Activated CD8-positive, alpha-beta memory T cell treated with anti-CD3 and anti-CD28 coated beads for 36 hours (primary cell): ENCODE data around the gene SOX15. TPM values are rescaled to one million over a fixed set of nuclear protein-coding genes. Genes with fewer than 3 reads are reported as not detected.
"Not testable (repeated sequence)": the region's sequence is repeated elsewhere in the genome, so short reads cannot be mapped to it uniquely, and the experiment has no call there.

ENCODE experiments used
- CTCF ChIA-PET: fragments of 350-600 bp; sonication (Branson Sonifier 250); formaldehyde crosslinking; loops from one replicate; lab custom pipeline; 2021; ENCODE audit warnings: antibody characterized with exemption; lab: Charles Lee
- POLR2A ChIA-PET: fragments of 350-600 bp; sonication (Branson Sonifier 250); formaldehyde crosslinking; loops from one replicate; lab custom pipeline; 2021; ENCODE audit warnings: antibody characterized with exemption; lab: Charles Lee
- total RNA-seq, 2 experiments: library from RNA; stranded (reverse); gene quantifications; one replicate each; pipeline ENCODE4 v1.2.3, GENCODE V29; 2021

Gene SOX15
- total RNA-seq, 2 experiments from 2014 or later, result 0.13 to 0.25 TPM

- POLR2A ChIA-PET, result interaction anchor here (0.6 to 2.8 kb wide), 5 partner anchors 13 to 442 kb away, joined by 3 to 21 read pairs (median 4); partner anchors contain the start of genes SAT2, TP53 and WRAP53
- CTCF ChIA-PET, result interaction anchor here (0.6 to 1.6 kb wide), 7 partner anchors 11 to 73 kb away, joined by 3 to 11 read pairs (median 3); partner anchors contain the start of genes SAT2, TNFSF13 and TP53
Observed at GRCh38 chr17:7614425-7615264, 24.8 kb upstream of the SOX15 start, which contains the start of gene FXR2. TSS of gene FXR2 (minus strand) at chr17:7614897. CDS start at chr17:7614532, 365 bp downstream.

DNA sequence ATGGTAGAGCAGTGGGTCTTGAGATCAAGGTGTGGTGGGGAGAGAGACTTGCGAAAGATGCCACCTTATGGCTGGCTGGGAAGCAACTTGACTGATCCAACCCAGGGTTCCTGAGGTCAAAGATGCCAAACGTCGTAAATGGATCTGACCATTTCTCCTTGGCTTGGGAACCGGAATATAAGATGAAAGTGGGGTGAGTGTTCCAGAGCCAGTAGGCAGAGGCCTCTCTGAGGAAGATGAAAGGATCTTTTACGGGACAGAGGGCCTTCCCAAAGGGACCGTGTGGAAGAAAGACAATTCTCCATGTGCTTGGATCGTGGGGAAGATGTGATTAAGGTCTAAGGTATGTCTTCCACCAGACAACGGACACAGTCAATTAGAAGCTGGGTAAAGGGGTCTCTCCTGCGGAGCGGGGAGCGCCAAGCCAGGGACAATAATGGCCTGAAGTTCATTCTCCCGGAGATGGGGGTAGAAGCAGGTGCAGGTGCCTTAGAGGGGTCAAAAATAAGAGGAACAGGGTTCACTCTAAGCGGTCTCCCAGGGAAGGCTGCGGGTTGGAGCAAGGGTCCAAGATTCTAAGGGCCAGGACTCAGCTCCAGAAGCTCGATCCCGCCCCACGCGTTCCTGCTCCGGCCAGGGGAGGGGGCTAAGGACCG, 24.0 kb upstream of the SOX15 start:
- ChIA-PET CTCF (interaction anchor here (1.2 to 1.6 kb wide), 4 partner anchors 13 to 74 kb away, joined by 3 to 11 read pairs (median 4); partner anchors contain the start of genes SAT2, TNFSF13 and TP53), POLR2A (interaction anchor here (0.8 to 2.8 kb wide), 3 partner anchors 40 to 73 kb away, joined by 3 to 21 read pairs (median 4); partner anchors contain the start of genes TP53 and WRAP53)

DNA sequence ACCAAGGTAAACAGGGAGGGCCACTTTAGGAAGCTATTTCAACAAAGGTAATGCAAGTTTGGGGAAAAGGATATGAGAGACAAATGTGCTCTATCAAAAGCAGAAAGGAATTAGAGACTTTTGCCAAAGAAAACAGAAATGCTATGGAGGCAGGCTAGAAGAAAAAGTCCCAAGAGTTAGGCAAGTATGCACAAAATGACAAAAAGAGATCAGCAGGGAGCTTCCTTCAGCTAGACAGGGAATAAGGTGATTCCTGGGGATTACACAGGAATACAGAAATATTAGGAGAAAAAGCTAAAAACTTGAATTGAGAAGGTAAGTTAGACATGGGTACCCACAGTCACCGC, 22.4 kb upstream of the SOX15 start:
- POLR2A ChIA-PET, result interaction anchor here (0.7 to 1.0 kb wide), 2 partner anchors 38 kb away, joined by 3 read pairs; no protein-coding TSS in a partner anchor
- CTCF ChIA-PET, result interaction anchor here (0.6 kb wide), 1 partner anchor 166 kb away, joined by 3 read pairs; no protein-coding TSS in a partner anchor

DNA sequence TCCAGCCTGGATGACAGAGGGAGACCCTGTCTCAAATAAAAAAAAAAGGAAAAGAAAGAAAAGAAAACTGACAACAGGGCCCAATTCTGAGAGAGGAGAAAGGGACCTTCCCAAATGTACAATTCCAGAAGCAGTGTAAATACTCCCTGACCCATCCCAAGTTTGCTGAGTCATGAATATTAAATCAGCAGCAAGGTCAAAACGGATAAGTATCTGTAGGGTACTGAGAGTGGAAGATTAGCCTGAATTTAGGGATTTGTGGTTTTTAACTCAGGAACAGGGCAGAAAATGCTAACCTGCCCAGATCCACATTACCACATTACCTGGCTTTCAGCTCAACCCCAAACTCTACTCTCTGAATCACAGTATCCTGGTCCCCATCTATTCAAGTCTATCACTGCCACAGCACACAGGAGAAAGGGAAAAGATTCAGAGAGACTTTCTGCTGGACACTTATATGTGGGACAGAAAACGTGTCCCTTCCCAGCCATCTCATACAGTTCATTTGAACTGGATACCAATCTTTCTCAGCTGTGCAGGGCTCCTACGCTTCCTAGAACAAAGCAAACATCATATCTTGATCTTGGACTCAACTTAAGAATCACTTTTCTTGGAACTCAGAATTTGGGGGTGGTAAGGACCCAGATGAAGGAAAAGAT, 21.9 kb upstream of the SOX15 start:
- CTCF ChIA-PET, result interaction anchor here (0.6 kb wide), 2 partner anchors 51 to 165 kb away, joined by 3 read pairs; partner anchors contain the start of gene SENP3
- POLR2A ChIA-PET, result interaction anchor here (0.7 to 1.0 kb wide), 2 partner anchors 37 to 38 kb away, joined by 3 read pairs; no protein-coding TSS in a partner anchor

DNA sequence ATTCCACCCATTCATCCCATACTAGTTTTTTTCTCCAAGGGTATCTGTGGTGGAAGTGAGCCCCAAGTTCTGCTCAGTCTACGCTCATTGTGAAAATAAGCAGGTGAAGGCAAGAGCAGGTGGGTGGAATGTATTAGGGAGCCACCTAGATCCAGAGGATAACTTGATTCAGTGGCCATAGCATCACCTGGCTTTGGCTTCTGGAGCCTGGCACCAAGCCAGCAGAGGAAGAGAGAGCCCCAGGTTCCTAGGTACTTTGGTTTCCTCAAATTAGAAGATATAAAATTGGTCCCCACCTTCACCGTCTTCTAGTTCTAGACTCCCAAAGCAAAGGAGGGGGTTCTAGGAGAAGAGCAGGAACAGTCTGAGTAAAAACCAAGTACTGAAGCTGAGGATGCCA, 20.7 kb upstream of the SOX15 start:
- ChIA-PET CTCF (interaction anchor here (1.0 kb wide), 1 partner anchor 77 kb away, joined by 3 read pairs; no protein-coding TSS in a partner anchor), POLR2A (interaction anchor here (0.6 kb wide), 1 partner anchor 614 kb away, joined by 6 read pairs; no protein-coding TSS in a partner anchor)

DNA sequence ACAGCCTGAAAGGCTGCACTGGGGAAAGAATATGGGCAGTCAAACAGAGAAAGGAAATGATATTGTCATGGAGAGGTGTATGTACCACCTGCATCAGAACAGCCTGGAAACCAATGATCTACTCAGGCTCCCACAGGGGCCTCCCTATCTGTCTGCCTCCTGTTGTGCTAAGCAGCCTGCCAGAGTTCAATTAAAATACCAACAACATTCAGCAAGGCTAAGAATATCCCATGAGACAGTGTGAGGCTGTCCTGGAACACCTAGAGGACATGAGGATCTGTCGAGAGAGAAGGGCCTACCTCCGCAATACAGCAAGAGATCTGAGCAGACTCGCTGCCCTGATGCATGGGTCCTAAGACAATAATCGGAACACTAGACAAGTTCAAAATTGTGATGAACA, 16.4 kb upstream of the SOX15 start:
- CTCF ChIA-PET, result no interaction called here

DNA sequence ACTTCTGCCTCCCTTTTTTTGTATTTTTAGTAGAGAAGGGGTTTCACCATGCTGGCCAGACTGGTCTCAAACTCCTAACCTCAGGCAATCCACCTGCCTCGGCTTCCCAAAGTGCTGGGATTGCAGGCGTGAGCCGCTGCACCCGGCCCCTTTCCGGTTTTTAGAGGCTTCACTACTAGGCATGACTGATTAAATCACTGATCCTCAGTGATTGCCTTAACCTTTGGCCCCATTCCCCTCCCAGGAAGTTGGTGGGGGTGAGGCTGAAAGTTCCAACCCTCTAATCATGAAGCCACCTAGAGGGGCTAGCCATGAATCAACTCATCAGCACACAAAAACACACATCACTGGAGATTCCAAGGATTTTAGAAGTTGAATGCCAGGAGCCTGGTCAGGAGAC, 7.7 kb upstream of the SOX15 start:
- POLR2A ChIA-PET, CTCF ChIA-PET: not testable (repeated sequence)

More for the DNA sequence above, 16.4 kb upstream of the SOX15 start:
- POLR2A ChIA-PET, result no interaction called here

DNA sequence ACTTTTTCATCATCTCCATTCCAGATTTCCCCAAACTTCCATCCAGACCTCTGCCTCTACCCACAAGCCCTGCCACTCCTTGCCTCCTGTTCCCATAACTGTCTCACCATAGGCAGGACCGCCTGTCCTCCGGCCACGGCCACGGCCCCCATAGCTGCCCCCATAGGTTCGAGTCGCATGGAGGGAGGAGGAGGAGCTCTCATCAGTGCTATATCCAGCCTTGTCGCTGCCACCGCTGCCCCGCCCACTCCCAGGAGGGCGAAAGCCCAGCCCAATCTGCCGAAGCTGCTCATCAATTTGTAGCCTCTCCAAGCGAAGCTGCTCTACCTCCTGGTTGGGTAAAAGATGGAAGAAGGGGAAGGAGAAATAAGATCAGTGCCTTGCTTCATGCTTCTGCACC, 3.4 kb upstream of the SOX15 start:
- ChIA-PET POLR2A (no interaction called here), CTCF (interaction anchor here (1.4 kb wide), 1 partner anchor 90 kb away, joined by 3 read pairs; no protein-coding TSS in a partner anchor)

- ChIA-PET CTCF (interaction anchor here (1.4 kb wide), 1 partner anchor 91 kb away, joined by 3 read pairs; no protein-coding TSS in a partner anchor), POLR2A (interaction anchor here (1.4 kb wide), 1 partner anchor 19 kb away, joined by 5 read pairs; no protein-coding TSS in a partner anchor)
Observed at GRCh38 chr17:7592422-7593021, 2.6 kb upstream of the SOX15 start.

DNA sequence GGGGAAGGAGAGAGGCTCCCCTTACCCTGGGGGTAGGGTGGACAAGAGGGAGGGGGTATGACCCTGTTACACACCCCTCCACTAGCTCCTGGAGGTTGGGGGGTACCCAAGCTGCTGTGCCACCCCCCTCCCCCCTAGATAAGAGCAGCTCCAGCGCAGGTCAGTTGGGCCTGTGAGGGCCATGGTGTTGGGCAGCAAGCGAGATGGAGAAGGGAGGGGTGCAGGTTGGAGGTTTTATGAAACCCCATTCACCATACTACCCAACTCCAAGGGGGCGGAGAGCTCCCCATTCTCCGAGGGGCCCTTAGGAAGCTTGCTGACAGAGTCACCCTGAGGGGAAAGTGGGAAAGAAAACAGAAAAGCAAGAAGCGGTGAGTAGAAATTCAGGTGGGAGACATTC, 1.7 kb upstream of the SOX15 start:
- CTCF ChIA-PET, result no interaction called here

GRCh38 chr17:7590743-7591142, 849 bp upstream of the SOX15 start:
- ChIA-PET CTCF (interaction anchor here (0.8 kb wide), 1 partner anchor 75 kb away, joined by 3 read pairs; no protein-coding TSS in a partner anchor), POLR2A (no interaction called here)

More for the DNA sequence above, 1.7 kb upstream of the SOX15 start:
- POLR2A ChIA-PET, result interaction anchor here (1.4 kb wide), 1 partner anchor 18 kb away, joined by 5 read pairs; no protein-coding TSS in a partner anchor

DNA sequence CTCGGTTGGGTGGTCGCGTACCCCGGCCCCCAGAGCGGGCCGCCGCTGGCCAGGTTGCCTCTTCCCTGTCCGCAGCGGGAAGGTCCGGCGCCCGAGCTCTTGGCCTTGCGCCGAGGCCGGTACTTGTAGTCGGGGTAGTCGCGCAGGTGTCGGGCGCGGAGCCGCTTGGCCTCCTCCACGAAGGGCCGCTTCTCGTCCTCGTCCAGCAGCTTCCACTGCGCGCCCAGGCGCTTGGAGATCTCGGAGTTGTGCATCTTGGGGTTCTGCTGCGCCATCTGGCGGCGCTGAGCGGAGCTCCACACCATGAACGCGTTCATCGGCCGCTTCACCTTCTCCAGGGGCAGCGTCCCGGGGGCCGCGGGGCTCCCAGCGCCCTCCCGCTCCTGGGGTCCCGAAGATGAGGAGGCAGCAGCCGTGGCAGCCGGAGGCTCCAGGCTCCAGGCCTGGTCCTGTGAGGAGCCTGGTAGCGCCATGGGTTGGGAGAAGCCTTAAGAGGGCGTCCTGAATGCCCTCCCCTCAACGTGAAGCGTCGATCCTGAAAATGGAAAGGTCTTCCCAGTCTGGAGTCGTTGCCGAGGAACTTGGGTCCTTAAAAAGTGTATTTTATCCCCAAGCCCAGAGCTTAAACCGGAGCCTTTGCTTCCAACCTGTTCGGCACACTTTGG, 558 bp downstream of the SOX15 start:
- POLR2A ChIA-PET, result interaction anchor here (0.8 to 1.2 kb wide), 2 partner anchors 15 to 153 kb away, joined by 3 to 4 read pairs; no protein-coding TSS in a partner anchor
- CTCF ChIA-PET, result interaction anchor here (0.6 to 2.4 kb wide), 17 partner anchors 9 to 245 kb away, joined by 3 to 12 read pairs (median 4); partner anchors contain the start of genes ATP1B2, CD68, SAT2 and SENP3

DNA sequence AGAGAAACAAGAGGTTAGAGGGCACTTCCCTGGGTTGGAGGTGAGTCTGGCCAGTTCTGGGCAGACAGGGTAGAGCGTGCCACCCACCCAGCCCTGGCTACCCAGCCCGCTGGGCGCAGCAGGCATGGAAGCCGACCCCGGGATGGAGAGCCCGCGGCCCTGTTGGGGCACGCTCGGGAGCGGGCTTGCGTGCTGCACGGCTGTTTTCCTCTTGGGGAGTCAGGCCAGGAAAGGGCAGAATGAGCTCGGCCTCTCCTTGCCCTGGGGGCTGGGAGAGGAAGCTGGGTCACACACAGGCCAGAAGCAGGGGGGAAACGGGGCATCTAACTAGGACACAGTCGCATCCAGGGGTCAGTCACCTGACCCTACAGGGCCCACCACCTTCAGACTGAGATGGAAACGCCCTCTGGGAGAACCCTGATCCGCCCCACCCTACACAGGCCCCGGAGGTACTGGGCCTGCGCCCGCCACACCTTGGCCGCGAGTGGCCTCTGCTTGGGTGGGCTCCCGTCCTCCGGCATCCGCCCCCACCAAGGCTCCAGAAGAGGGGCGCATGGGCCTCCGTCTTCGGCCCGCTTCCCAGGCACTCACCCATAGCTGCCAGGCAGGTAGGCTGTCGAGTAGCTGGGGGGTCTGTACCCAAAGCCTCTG, 1.2 kb downstream of the SOX15 start:
- POLR2A ChIA-PET, result interaction anchor here (0.8 to 1.2 kb wide), 2 partner anchors 14 to 153 kb away, joined by 3 to 4 read pairs; no protein-coding TSS in a partner anchor

GRCh38 chr17:7587420-7588151, 2.3 kb downstream of the SOX15 start:
- ChIA-PET CTCF (interaction anchor here (0.9 to 2.4 kb wide), 4 partner anchors 27 to 85 kb away, joined by 3 to 12 read pairs (median 4); partner anchors contain the start of gene SENP3), POLR2A (no interaction called here)

More for the DNA sequence above, 1.2 kb downstream of the SOX15 start:
- CTCF ChIA-PET, result interaction anchor here (0.9 to 2.4 kb wide), 15 partner anchors 8 to 244 kb away, joined by 3 to 12 read pairs (median 4); partner anchors contain the start of genes ATP1B2, CD68, SAT2 and SENP3

DNA sequence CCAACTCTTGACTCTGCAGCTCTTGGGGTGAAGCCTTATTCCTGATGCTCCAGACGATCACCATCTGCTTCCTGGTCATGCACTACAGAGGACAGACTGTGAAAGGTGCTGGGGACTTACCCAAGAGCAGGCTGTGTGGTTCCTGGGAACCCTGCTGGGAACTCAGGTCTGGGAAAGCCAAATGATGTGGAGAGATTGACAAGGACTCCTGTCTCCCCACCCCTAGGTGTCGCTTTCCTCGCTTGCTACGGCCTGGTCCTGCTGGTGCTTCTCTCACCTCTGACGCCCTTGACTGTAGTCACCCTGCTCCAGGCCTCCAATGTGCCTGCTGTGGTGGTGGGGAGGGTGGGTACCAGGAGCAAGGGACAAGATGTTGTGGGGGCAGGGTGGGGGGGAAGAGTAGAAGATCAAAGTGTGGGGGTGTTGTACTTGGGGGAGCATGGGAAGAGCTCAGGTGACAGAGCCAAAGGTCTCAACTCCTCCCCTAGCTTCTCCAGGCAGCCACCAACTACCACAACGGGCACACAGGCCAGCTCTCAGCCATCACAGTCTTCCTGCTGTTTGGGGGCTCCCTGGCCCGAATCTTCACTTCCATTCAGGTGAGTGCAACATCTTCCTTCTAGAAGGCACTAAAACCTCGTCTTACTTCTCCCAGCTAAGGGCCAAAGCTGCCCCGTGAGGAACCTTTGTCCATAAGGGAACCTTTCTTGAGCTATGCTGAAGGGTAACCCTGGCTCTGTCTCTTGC, 3.0 kb downstream of the SOX15 start:
- ChIA-PET POLR2A (no interaction called here), CTCF (interaction anchor here (0.9 to 3.3 kb wide), 3 partner anchors 26 to 100 kb away, joined by 4 to 21 read pairs (median 5); partner anchors contain the start of genes SENP3 and TP53)
